GM19324 (cell line): ENCODE measurements around the gene TMTC2.
"Not testable (repeated sequence)": the region's sequence is repeated elsewhere in the genome, so short reads cannot be mapped to it uniquely, and the experiment has no call there.

ENCODE experiments used
- ATAC-seq: cut with Tn5 transposase; IDR thresholded peaks from one replicate; pipeline ENCODE4 v1.9.1; 2021; ENCODE audit warnings: mild to moderate bottlenecking, moderate library complexity; ENCODE audit not compliant: unreplicated experiment, low FRiP score

Gene TMTC2

DNA sequence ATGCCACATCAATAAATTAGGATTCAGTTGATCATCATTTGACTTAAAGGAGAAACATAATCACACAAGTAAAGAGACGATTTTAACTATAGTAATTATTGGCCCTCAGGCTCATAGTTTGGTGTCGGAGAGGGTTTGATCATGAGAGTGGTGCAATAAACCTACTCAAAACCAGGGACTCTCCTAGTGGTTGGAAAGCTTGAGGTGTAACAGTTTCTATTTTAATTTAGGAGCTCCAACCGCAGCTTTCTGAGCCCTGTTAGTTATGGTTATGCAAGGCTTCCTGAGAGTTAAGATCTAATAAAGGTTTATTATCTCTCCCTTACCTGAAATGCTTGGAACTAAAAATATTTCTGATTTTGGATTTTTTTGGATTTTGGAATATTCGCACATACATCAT is 36.4 kb downstream of the TMTC2 start:
- no peak for ATAC-seq

DNA sequence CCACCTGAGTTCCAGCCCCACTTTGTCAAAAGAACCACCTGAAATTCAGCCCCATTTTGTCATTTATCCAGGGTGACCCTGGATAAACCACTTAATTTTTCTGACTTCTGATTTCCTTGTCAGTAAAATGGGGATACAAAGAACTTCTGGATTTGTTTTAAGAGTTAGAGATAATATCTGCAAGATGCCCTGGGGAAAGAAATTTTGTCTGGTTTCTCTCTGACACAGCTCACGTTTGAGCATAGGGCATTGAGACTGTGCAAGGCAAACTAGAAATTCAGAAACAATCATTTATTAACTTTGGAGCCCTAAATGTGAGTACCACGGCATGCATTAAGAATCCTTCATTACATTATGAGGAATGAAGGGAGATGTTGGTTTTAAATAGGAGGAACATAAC is 37.2 kb downstream of the TMTC2 start:
- ATAC-seq, result no peak

DNA sequence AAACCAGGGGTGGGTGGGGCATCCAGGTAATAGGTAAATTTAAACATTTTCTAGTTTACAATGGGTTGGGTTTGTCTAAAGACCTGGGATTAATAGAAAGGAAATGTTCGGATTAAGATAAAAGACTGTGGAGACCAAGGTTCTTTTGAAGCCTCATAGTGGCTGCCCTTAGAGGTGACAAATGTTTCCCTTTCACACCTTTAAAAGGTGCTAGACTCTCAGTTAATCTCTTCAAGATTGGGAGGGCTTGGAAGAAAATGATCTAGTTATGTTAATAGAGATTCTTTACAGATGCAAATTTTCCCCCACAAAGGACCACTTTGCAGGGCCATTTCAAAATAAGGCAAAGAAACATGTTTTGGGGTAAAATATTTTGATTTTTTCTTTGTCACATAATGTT is 39.0 kb downstream of the TMTC2 start:
- ATAC-seq, result no peak

DNA sequence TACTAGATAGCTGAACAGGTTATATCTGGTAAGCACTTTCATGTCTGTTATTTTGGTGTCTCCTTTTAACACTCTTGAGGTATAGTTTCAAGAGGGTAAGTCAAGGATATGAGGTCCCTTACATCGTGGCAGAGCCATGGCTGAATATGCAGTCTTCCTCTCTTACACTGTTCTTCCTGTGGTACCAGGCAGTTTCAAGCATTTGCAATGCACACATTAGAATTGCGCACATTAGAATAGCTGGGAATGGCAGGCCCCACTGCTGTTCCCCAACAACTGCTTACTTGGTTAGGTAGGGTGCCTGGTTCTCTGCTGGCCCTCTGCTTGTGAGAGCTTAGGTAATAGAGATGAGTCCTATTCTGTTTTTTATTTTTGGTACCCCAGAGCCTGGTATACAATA is 41.2 kb downstream of the TMTC2 start:
- no peak for ATAC-seq

DNA sequence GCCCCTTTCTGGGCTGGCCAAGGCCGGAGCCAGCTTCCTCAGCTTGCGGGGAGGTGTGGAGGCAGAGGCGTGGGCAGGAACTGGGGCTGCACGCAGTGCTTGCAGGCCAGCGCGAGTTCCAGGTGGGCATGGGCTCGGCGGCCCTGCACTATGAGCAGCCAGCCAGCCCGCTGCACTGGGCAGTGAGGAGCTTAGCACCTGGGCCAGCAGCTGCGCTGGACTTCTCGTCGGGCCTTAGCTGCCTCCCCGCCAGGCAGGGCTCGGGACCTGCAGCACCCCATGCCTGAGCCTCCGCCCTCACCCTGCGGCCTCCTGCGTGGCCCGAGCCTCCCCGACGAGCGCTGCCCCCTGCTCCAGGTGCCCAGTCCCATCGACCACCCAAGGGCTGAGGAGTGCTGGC is 42.0 kb downstream of the TMTC2 start:
- no peak for ATAC-seq

DNA sequence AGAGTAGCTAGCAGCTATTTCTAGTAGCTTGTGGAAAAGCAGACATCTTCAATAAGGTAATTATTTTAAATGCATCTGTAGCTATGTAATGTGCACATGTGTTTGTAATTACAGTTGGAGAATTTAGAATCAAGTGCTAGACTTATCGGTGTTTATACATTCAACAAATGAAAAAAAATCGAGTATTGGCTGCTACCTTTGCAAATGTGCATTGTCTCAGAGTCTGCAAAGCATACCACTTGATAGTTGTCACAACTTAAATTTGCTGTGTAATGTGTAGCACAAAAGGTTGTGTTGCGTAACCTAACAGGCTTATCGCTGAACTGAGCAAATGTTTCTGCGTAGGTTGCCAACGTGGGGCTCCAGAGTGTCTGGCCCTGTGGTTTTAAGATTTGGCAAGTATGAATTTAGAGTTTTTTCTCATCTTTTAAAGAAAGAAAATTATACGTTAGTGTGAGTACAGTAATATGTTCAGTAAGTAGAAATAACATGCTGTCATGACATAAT is 44.3 kb downstream of the TMTC2 start:
- no peak for ATAC-seq

DNA sequence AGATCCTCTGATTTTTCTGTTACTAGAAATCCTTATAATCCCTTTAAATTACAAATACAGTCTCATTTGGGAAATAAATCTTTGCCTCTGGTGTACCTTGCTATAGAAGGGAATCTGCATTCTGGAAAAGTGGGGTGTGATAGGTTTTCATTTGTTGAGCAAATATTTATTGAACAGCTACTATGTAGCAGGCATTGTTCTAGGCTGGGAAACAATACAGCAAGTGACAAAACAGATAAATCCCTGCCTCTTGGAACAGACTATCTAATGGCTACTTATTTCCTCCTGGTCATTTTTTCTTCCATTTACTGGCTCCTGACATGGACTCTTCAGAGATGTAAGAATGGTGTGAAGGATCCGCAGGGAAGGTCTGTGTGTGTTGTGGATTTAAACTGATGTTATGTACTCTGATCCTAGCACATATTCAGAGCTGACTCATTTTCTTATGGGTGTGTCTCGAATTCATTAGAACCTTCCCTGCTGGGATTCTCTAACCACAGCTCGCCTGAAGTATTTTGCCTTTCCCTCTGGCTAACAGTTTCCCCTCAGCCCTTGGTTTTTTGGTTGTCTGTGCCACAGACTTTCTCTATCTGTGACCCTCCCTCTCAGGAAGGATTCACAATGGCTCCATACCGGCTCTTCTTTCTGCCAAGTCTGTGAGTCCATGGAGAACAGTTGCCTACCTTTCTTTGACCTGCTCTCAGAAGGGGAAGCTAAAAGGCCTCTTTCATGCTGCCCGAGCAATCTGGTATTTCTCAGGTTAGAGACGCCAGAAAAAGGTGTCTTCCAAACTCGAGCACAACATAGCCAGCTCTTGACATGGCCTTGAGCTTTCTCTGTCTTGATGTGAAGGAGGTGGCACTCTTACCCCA is 53.7 kb downstream of the TMTC2 start:
- ATAC-seq, result no peak

DNA sequence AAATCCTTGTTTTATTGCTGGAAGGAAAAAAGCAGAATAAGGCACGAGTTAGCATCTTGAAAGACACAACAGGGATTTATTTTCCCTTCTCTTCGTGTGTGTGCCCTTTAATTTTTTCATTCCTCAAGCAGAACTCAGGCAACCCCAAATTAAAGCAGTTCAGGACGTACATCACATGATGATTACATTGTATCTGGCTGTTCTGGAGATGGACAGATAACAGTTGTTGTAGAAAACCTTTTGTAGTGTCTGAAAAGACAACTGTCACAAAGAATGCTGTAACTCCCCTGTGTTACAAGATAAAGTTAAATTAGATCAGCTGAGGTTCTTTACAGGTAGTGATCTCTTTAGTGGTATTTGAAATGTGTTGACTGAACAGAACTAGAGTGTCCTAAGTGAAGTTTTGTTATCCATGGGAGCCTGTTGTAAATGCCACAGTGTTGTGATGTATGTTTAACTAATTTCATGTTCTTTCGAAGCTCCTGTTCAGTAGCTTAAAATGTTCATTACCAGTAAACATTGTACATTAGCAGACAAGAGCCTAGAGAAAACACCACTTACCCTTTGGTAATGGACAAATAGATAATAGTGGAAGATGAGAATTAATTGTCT is 58.5 kb downstream of the TMTC2 start:
- no peak for ATAC-seq

DNA sequence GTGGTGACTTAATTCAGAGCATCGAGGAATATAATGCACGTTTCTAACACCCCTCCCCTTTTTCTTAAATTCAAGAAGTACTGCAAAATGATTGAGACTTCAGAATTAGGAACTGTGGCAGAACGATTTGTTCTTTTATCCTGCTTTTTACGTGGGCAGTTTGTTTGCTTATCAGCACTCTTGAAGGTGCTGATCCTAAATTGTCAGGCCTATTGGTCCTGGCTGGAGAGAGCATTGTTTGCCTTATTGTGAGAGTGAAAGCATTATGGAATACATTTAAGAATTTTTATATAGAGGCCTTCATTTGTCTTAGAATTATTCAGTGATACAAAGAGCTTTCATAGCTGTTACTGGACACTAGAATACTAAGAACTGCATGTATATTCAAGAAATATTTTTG is 59.1 kb downstream of the TMTC2 start:
- ATAC-seq, result no peak

DNA sequence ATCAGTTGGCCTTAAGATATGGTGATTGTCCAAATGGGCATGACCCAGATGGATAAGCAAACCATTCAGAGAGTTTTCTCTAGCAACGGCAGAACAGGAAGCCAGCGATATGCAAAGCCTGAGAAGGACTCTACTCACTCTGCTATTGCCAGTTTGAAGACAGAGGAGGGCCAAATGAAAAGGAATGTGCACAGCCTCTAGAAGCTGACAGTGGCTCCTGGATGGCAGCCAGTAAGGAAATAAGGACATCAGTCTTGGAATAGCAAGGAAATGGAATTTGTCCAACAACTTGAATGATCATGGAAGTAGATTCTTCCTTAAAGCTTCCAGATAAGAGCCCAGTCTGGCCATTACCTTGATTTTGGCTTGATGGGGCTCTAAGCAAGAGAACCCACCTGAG is 60.0 kb downstream of the TMTC2 start:
- no peak for ATAC-seq

DNA sequence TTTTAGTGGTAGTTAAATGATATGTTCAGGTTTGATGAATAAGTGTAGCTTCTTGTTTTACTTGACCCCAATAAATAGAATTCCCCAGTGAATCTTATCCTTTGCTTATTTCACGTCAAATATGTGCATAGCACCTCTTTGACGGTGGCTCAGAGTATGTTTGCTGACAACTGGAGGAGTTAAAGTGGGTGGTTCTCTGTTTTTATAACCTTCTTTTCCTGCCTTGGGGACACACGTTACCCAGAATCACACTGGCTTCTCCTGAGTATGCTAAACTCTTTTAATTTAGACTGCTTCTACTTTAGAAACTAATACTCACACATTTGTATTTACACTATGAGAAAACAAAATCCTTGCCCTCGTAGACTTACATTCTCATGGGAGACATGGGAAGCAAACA is 62.3 kb downstream of the TMTC2 start:
- ATAC-seq, result no peak

DNA sequence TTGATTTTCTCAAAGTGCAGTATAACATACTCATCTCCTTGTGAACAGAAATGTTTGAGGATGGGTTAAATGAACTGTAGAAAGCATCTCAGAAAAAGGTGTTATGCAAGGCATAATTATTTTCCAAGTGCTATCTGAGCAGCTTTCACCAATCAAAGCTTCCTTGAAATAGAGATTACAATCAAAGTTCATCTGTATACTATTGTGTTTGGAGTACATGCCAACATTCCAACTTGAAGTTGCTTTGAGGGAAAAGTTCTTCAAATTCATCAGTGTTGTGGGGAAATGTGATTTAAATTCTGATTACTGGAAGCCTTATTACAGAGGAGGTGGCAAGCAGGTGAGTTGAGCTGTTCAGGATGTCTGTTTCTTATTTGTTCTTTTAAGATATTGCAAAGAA is 68.2 kb downstream of the TMTC2 start:
- no peak for ATAC-seq

DNA sequence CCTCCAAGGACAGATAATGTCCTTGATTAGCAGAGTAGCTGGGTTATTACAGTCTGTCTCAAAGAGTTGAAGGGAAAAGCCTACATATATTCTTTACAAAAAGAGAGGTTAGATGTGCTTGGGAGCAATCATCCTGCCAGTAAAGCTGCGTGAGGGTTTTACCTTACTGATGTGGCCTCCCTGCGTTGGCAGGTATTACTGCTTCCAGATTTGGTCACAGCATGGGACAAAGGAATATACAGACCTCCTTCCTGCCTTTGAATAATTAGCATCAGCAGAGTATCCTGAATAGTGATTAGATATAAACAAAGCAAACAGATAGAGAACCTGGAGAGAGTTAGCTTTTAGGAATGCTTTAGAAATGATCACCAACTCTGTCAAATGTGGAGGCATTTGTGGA is 69.6 kb downstream of the TMTC2 start:
- no peak for ATAC-seq

DNA sequence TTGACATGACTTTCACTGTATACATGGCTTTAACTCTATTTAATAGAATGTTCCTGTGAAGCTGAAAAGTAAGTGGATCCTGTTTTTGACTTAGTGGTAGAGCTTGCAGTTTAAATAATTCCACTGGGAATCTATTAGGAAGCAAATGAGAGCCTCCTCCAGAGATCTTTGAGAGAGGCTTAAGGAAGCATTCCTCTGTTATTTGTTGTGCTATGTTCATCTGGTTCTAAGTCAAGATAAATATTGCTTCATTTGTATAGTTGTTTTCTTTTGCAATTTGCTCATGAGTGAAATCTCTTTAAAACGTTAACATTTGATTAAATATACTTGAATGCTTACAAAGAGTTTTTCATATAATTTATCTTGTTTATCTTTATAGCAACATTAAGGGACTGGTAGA is 70.4 kb downstream of the TMTC2 start:
- ATAC-seq, result no peak

DNA sequence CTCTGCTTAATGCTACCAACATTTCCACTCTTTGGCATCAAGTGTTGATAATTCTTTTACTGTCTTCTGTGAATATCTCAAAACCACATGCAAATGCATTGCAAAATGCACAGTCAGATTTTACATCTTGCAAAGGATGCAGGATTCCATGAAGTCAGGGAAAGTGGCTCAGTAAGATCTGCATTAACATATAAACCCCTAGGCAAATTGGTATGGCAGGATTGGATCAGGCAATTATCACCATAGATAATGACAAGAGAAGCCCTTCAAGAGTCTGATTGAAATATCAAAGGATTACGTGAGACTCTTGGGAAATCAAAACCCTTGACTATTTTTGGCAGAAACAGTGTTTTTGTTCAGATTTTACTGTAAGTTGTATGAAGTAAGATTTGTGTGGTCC is 71.0 kb downstream of the TMTC2 start:
- ATAC-seq, result no peak

DNA sequence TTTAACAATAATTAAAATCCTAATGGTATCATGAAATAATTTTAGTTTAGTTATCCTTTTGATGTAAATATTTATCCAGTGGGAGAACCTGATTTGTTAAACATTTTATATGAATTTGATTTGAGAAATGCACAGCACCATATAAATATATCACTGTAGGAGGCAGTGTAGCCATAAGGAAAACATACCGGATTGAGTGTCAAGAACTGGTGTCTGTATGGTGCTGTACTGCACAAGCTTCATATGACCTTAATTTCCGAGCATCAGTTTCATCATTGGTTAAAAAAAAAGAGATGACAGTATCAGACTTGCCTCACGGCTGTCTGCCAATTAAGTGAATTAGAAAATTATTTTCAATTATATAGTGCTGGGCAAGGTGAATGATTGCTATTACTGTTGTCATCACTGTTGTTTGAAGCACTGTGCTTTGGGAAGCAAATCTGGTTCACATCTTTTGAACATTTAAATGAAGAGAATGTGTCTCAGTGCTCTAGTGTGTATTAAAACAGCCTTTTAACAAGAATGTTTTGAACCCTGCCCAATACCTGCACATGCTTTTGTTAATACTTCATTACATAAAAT is 72.1 kb downstream of the TMTC2 start:
- ATAC-seq, result no peak

DNA sequence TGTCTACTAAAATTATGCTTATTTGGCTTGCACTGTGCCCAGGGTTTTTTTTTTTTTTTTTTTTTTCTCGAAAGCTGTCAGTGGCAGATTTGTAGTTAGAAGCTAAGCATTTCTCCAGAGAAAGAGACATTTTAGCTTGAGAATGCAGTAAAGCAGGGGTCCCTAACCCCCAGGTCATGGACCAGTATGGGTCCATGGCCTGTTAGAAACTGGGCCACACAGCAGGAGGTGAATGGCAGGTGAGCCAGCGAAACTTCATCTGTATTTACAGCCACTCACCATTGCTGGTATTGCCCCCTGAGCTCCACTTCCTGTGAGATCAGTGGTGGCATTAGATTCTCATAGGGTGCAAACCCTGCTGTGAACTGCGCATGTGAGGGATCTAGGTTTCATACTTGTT is 73.7 kb downstream of the TMTC2 start:
- ATAC-seq, result no peak

DNA sequence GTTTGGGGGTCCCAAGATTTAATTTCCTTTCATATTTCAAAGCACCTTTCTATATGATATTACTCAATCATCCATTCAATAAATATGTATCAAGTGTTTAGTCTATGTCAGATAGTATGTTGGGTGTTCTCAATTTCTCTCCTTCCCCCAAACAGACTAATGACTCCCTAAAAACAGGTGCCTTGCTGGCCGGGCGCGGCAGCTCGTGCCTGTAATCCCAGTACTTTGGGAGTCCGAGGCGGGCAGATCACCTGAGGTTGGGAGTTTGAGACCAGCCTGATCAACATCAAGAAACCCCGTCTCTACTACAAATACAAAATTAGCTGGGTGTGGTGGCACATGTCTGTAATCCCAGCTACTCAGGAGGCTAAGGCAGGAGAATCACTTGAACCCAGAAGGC is 78.5 kb downstream of the TMTC2 start:
- not testable (repeated sequence) for ATAC-seq

DNA sequence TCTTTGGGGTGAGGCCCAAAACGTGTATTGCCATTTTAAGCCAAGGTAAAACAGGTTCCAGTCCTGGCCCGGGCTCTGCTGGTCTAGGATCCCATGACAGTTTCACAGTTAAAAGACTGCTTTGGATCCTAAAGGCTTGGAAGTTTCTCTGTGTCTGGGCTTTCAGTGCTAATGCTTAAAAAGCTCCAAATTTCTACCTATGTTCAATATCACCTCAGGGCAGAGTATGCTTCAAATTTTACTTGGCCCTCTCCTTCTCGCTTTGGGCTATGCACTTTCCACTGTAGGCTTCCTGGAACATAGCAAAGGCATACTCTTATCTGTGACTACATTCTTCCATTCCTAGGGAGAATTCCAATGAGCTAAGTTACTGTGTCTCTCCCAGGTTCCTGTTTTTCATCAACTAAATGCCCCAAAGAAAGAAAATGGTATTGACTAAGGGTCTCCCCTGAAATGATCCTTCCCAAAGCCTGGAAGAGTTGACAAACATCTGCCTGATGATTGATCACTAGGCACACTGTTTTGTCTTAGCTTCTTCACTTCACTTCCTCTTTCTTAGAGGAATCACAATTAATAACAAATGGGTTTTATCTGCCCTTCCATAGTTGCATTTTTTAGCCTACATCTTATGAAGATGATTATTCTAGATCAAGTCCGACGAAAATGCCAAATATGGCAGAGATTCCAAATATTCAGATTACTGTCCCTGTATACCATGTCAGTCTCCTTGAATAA is 79.4 kb downstream of the TMTC2 start:
- ATAC-seq, result no peak

DNA sequence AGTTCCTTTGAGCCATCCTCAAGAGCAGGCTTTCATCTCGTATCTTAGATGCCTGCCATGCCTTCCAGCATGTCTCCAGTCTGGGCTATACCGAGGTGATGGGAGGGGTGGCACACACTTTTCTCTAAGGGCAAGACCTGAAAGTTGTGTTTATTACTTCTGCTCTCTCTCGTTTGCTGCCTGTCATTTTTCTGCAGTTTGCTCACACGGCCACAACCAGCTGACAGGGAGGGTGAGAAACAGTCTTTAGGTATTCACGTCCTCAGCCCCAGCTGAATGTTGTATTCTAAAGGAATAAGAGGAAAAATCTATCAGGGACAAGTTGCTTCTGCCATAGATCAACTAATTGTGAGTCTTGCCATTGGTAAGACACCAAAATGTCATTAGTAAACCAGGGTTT is 88.0 kb downstream of the TMTC2 start:
- ATAC-seq, result no peak

DNA sequence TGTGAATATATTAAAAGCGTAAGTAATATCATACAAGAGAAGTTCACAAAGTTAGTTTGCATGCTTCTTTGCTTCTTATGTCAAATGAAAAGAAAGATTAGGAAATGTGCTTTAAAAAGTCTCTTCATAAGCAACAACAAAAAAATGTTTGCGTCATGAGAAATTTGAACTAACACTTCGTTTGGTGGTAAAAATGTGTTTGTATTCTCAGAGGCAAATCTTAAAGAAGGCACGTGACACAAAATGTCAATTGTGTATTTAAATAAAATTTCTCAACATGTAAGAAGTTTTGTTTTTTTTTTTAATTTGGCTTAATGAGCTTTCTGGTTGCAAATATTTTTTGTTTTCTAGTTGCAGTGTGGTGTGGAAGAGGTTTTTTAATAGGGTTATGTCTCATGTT is 93.8 kb downstream of the TMTC2 start:
- ATAC-seq, result no peak
